H1 (cell line): ENCODE data around the gene CPXM1.
A peak's percentile ranks its signal among the peaks of the same experiment; 100 is the strongest.

Experiments
- ASH2L ChIP-seq: fragments of 200-600, 300-600 bp; sonication (generic); IDR thresholded peaks from one replicate; pipeline ENCODE4 v1.7.1; 2017; ENCODE audit warnings: low read length
- CBX5 ChIP-seq: fragments of 300-800, 300-1000 bp; sonication (generic); IDR thresholded peaks from 2 replicates; pipeline ENCODE4 v1.7.1; 2016; ENCODE audit warnings: antibody characterized with exemption, low read length, low read depth
- CEBPB ChIP-seq: IDR thresholded peaks from 2 replicates; pipeline ENCODE4 v1.6.1; 2012; ENCODE audit warnings: low read depth, low read length
- EZH2 ChIP-seq: fragments of 200-600 bp; sonication (generic); IDR thresholded peaks from 2 replicates; pipeline ENCODE4 v1.7.1; 2012; ENCODE audit warnings: low read depth, mild to moderate bottlenecking, moderate library complexity, low read length, inconsistent platforms; ENCODE audit not compliant: severe bottlenecking
- POLR2A ChIP-seq, 2 experiments: IDR thresholded peaks; 1 replicate in 1 of 2; 2 replicates in 1 of 2; pipeline ENCODE4 v1.6.1; 2011; ENCODE audit warnings: low read depth in 2 of 2, low read length in 2 of 2, mild to moderate bottlenecking in 2 of 2; ENCODE audit errors: control extremely low read depth in 1 of 2
- RBBP5 ChIP-seq: IDR thresholded peaks from 2 replicates; pipeline ENCODE4 v1.7.1; 2012; ENCODE audit warnings: low read depth, mild to moderate bottlenecking, inconsistent platforms, low read length, moderate library complexity, borderline replicate concordance
- SIN3A ChIP-seq, 2 experiments: IDR thresholded peaks in 1 of 2; conservative IDR thresholded peaks in 1 of 2; 2 replicates each; pipeline ENCODE4 v1.6.1; 2011 to 2012; ENCODE audit warnings: low read length in 2 of 2, improper control_type of control experiment in 1 of 2, low read depth in 1 of 2, mild to moderate bottlenecking in 1 of 2
- SP1 ChIP-seq: IDR thresholded peaks from 2 replicates; pipeline ENCODE4 v1.6.1; 2011; ENCODE audit warnings: low read depth, low read length
- TAF7 ChIP-seq: optimal IDR thresholded peaks from 2 replicates; pipeline ENCODE3; 2011; ENCODE audit warnings: low read depth, mild to moderate bottlenecking, inconsistent platforms, low read length, moderate library complexity, borderline replicate concordance
- TEAD4 ChIP-seq: IDR thresholded peaks from 2 replicates; pipeline ENCODE4 v1.6.1; 2012; ENCODE audit warnings: low read depth, low read length, inconsistent platforms, mixed read lengths
- YY1 ChIP-seq: IDR thresholded peaks from 2 replicates; pipeline ENCODE4 v1.6.1; 2011; ENCODE audit warnings: low read depth, mild to moderate bottlenecking, low read length
- TF ChIP-seq, protein P1 (sequence below), 3 experiments: IDR thresholded peaks; 1 replicate in 2 of 3; 2 replicates in 1 of 3; pipeline versions ENCODE4 v1.5.1 to v1.6.1; 2011; ENCODE audit warnings: low read length in 3 of 3, mild to moderate bottlenecking in 3 of 3, inconsistent platforms in 2 of 3, low read depth in 1 of 3, moderate library complexity in 1 of 3; ENCODE audit not compliant: insufficient read depth in 1 of 3; ENCODE audit errors: control extremely low read depth in 1 of 3

- TF ChIP-seq SP1 (no peak), CEBPB (no peak), CBX5 (no peak), RBBP5 (0 out of 2 replicates have a peak, but pooled peaks have one; percentile 41), EZH2 (no peak), YY1 (no peak), TAF7 (no peak), POLR2A (IDR thresholded peaks at IDR 0.05; ENCODE audit: control extremely low read depth in 1 of 2, low read depth in 2 of 2, low read length in 2 of 2) (no peak), TEAD4 (peak; percentile 85), SIN3A (conservative IDR thresholded peaks at IDR 0.05 in 1 of 2, IDR thresholded peaks at IDR 0.05 in 1 of 2; ENCODE audit: low read depth in 1 of 2, low read length in 2 of 2) (no peak), ASH2L (peak; percentile 19)
- TF ChIP-seq, protein P1, sequence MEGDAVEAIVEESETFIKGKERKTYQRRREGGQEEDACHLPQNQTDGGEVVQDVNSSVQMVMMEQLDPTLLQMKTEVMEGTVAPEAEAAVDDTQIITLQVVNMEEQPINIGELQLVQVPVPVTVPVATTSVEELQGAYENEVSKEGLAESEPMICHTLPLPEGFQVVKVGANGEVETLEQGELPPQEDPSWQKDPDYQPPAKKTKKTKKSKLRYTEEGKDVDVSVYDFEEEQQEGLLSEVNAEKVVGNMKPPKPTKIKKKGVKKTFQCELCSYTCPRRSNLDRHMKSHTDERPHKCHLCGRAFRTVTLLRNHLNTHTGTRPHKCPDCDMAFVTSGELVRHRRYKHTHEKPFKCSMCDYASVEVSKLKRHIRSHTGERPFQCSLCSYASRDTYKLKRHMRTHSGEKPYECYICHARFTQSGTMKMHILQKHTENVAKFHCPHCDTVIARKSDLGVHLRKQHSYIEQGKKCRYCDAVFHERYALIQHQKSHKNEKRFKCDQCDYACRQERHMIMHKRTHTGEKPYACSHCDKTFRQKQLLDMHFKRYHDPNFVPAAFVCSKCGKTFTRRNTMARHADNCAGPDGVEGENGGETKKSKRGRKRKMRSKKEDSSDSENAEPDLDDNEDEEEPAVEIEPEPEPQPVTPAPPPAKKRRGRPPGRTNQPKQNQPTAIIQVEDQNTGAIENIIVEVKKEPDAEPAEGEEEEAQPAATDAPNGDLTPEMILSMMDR (IDR thresholded peaks at IDR 0.05; ENCODE audit: control extremely low read depth in 1 of 3, insufficient read depth in 1 of 3, low read depth in 1 of 3, low read length in 3 of 3): no peak
Observed at GRCh38 chr20:2748551-2749342, 51.7 kb downstream of the CPXM1 start.
